GM10248 (cell line): ENCODE data around the gene REG1A.

Source experiments
- CTCF ChIA-PET: fragments of 300-600 bp; sonication (Branson Sonifier 250); formaldehyde crosslinking; extraction: SDS; loops from one replicate; lab custom pipeline; 2021; ENCODE audit warnings: antibody characterized with exemption; lab: Yijun Ruan, JAX
- POLR2A ChIA-PET: fragments of 350-650 bp; sonication (Branson Sonifier 250); formaldehyde crosslinking; extraction: SDS; loops from one replicate; lab custom pipeline; 2020; ENCODE audit warnings: antibody characterized with exemption; lab: Yijun Ruan, JAX
- DNase-seq: peaks from one replicate; pipeline ENCODE4 v3.0.0; 2012; ENCODE audit errors: extremely low spot score
- TF ChIP-seq, protein P1 (sequence below): IDR thresholded peaks from 2 replicates; pipeline ENCODE4 v1.5.1; 2012; ENCODE audit warnings: mild to moderate bottlenecking, low read depth; ENCODE audit errors: extremely low read depth, missing control alignments, control extremely low read depth

Gene REG1A

DNA sequence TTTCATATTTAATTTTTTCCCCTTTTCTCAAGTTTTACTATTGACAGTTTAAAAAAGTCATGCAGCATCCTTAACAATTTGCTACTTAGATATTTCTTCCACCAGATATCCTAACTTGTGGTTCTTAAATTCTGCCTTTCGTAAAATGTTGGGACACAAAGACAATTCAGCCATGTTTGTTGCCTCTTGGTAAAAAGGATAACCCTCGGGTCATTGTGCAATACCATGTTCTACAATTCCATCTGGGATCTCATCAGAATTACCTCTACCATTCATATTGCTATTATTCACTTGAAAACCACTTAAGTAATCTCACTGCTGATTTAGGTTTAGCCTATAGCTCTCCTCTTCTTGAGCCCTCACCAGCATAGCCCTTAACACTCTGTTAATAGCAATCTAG, 19.3 kb upstream of the REG1A start:
- DNase-seq = no peak
- TF ChIP-seq, protein P1, sequence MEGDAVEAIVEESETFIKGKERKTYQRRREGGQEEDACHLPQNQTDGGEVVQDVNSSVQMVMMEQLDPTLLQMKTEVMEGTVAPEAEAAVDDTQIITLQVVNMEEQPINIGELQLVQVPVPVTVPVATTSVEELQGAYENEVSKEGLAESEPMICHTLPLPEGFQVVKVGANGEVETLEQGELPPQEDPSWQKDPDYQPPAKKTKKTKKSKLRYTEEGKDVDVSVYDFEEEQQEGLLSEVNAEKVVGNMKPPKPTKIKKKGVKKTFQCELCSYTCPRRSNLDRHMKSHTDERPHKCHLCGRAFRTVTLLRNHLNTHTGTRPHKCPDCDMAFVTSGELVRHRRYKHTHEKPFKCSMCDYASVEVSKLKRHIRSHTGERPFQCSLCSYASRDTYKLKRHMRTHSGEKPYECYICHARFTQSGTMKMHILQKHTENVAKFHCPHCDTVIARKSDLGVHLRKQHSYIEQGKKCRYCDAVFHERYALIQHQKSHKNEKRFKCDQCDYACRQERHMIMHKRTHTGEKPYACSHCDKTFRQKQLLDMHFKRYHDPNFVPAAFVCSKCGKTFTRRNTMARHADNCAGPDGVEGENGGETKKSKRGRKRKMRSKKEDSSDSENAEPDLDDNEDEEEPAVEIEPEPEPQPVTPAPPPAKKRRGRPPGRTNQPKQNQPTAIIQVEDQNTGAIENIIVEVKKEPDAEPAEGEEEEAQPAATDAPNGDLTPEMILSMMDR = no peak
- CTCF ChIA-PET = no interaction called here
- POLR2A ChIA-PET = no interaction called here

DNA sequence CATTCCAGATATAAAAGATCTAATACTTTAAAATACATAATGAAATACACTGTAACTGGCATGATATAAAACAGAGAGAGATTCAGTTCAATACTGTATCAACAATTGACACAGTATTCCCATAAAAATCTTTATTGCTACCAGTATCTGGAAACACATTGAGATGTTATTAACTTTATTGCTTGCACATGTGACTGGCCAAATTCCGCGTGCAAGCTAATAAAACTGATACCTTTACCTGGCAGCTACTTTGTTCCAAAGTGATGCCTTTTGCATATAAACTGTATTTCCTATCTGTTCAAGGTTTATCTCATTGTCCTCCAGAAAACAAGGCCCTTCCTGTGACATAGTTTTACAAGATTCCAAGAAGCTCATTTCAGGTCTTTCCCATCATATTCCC, 17.1 kb upstream of the REG1A start:
- TF ChIP-seq, protein P1 = no peak
- POLR2A ChIA-PET = no interaction called here
- CTCF ChIA-PET = no interaction called here
- no peak for DNase-seq

DNA sequence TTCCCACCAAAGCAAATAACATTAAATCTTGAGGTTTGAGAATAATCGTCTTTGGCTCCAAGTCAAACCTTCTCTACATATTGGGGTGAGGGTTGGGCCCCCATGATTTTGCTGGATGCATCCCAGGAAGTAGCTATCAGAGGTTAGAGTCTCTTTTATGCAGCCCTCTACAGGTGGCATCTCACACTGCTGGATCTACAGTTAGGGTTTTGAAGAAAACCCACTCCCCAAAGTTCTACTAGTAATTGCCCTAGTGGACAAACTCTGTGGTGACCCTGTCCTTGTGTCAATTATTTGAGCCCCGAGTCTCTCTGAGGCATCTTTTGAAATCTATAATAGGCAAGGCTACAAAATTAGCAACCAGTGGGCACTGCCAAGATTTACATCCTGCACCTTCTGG, 15.0 kb upstream of the REG1A start:
- DNase-seq = no peak
- ChIA-PET CTCF (no interaction called here), POLR2A (no interaction called here)
- TF ChIP-seq, protein P1 = no peak

DNA sequence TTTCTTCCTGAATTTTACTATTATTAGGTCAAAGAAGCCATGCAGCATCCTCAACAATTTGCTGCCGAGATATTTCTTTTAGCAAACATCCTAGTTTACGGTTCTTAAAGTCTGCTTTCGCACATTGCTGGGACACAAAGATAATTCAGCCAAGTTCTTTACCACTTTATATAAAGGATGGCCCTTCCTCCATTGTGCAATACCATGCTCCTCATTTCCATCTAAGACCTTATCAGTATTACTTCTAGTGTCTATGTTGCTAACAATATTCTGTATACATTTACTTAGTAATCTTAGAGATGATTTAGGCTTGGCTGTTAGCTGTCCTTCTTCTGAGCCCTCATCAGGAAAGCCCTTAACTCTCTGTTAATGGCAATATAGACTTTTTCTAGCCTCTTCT, 8.0 kb upstream of the REG1A start:
- TF ChIP-seq, protein P1 = no peak
- CTCF ChIA-PET = no interaction called here
- POLR2A ChIA-PET = no interaction called here
- DNase-seq = no peak

DNA sequence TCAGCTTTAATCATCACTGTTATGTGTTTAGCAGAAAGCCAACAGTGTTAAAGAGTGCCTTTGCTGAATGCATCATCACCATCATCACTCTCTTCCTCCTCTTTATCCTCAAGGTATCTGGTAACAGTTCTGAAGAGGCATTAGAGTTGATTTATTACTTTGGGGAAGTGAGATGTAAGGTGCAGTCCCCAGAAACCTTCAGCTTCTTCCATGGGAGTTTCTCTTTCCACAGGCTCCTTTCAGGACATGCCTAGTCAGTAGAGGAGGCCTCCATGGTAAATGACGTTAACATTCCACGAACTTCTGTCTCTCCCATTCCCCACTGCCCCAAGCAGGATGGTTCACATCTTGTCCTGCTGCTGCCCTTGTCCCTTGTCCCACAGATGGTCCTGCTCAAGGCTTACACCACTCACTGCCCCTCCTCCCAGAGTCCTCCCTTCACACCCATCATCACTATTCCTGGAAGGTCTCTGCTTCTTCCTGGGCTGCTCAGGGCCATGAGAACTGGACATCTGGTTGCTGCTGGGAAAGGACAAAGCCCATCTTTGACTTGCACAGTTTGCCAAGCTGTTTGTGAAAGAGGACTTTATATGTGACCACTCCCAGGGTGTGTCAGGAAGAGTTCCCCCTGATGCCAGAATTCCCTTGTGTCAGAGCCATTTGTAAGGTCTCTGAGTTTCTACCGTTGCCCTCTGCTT, 5.3 kb upstream of the REG1A start:
- POLR2A ChIA-PET = no interaction called here
- CTCF ChIA-PET = interaction anchor here (1.2 to 1.8 kb wide), 3 partner anchors 11 to 74 kb away, joined by 4 to 5 read pairs (median 4); no protein-coding TSS in a partner anchor
- DNase-seq = no peak
- TF ChIP-seq, protein P1 = no peak

DNA sequence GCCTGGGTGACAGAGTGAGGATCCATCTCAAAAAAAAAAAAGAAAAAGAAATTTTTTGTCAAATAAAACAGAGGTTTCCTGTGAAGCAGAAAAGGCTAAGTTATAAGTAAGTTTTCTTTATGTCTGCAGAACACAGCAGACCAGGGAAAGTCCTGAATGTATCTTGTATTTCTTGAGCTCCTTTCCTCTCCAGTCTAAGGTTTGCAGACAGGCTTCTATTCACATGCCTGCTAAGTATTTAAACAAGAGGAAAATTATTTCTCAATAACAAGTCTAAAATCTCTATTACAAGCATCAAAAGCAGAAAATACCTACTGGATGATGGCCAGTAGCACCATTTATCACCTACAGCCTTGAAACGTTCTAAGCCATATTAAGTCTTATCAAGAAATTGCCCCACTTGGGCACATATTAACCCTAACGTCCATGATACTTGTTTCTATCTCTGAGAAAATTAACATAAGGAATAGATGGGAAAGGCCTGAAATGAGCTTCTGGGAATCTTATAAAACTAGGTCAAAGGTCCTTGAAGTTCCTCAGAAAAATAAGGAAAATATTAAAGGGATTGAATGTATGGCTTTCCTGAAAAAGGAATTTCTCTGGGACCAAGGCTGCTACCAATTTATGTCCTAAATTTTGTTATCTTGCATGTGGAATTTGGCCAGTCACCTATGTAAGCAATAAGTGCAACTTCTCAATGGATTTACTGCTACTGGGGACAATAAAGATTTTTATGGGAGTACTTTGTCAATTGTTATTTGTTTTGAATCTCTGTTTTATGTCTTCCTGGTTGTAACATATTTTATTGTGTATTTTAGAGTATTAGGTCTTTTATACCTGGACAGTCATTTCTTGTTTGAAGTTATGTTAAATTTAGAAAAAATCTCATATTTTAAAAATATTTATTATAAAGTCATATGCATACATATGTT, 3.0 kb upstream of the REG1A start:
- ChIA-PET POLR2A (no interaction called here), CTCF (no interaction called here)
- DNase-seq = no peak
- TF ChIP-seq, protein P1 = no peak
